GM21528 (cell line): ENCODE results near the gene C2orf80.
A peak's percentile ranks its signal among the peaks of the same experiment; 100 is the strongest.
"Not testable (repeated sequence)": the region's sequence is repeated elsewhere in the genome, so short reads cannot be mapped to it uniquely, and the experiment has no call there.

Experiments
- ATAC-seq: cut with Tn5 transposase; IDR thresholded peaks from one replicate; pipeline ENCODE4 v1.9.1; 2021; ENCODE audit warnings: mild to moderate bottlenecking, moderate library complexity; ENCODE audit not compliant: unreplicated experiment, low FRiP score

Gene C2orf80

GRCh38 chr2:208182835-208183234 lies 7.0 kb downstream of the C2orf80 start:
- no peak for ATAC-seq

- ATAC-seq, result no peak
Observed at GRCh38 chr2:208179028-208179609, 10.7 kb downstream of the C2orf80 start.

DNA sequence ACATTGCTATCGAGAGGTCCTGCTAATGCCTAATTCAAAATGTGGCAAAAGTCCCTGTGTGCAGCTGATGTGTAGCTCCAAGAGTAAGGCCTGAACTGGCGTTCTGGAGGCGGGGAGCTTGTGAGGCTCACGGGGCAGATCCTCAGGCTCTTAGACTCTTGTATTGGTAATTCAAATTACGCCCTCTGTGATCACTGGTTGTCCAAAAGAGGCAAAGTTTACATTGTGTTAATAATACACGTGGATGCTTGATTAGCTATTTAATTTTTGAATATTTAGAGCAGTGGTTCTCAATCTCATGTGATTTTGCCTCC lies 14.0 kb downstream of the C2orf80 start:
- ATAC-seq, result no peak

DNA sequence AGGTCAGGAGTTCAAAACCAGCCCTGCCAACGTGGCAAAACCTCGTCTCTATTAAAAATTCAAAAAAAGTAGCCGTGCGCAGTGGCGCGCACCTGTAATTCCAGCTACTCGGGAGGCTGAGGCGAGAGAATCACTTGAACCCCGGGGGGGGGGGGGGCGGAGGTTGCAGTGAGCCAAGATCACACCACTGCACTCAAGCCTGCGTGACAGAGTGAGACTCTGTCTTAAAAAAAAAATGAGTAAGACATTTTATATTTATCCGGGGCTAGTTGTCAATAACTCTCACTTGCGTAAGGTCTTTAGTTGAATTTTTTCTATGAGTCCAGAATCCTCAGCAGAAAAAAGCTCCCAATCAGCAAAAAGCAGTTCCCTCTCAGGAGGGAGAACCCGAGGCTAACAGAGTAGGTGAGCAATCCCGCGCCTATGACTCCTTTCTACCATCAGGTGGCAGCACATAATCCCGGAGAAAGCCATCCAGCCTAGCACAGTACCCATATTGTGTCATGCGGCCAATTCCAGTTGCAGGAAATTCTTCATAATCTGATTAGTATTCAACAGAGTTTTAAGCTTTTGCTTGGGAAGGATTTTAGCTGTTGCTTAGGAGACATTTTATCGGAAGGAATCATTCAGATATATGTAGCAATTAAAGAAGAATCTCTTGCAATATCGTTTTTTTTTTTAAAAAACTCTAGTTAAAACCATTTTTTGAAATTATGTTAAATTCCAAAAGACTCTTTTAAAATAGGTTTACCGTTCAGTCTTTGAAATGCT lies 14.6 kb downstream of the C2orf80 start:
- peak; percentile 99 for ATAC-seq

- no peak for ATAC-seq
Observed at GRCh38 chr2:208174144-208174543, 15.7 kb downstream of the C2orf80 start.

DNA sequence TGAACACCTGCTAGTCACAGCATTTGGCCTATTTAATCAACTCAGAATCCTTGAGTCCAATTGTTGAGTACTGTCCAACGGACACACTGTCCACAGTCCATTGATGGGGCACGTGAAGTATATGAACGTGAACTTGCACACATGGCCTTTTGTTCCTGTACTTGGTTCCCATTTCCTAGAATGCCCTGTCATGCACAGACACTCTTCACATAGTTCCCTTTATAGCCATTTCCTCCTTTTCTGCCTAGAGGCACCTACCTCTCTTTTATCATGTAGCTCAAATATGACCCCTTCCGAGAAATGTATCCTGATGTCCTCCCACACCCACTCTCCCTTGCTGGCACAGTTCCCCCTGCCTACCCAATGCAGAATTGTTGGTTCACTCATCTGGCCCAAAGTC lies 17.7 kb downstream of the C2orf80 start:
- ATAC-seq, result no peak

DNA sequence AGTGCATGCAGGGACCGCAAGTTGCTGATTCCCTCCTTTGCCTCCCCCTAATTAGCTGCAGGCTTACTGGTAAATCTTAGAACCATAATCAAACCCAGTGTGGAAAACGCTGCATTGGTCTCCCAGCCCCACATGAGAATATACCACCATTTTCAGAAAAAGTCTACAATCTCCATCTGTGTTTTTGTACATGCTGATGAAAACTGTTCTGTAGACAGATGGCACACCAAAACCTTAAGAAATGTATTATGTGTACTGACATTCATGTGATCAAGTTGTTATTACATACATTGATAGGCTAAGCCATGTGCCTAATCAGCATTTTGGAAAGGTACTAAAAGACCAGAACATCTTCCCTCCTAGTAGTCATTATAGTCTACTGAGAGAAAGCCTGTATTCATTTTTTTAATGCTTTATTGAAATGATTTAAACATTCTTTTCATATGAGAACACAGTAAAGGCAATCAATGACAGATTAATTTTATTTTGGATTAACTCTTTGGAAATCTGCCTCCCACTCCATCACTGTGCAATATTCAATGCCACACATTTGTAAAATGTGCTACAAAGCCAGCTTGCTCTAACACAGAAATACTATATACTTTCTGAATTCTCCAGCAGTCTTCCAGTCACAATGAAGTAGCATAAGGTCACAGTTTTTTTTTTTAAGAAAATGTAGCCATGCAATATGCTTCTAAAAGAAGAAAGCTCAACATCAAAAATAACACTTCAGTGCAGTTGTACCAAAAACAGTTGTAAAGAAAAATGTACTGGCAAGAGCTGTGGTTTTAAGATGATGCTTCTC lies 24.7 kb downstream of the C2orf80 start:
- ATAC-seq, result no peak

DNA sequence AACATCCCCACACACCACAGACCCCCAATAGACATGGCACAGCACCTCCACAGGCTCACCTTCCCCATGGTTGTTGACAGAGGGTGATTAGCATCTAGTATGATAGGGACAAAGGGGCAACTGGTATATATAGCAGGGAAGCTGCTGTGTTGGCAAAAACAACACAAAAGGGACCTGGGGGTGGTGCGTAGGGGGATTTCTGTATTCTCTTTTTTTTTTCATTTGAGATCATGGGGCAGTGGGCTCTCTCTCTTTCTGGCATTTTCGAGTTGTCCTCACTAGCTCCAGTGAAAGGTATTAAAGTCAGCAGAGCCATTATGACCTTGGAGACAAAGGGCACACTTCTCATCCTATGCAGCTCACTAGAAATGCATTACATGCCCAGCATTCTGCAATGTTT lies 26.3 kb downstream of the C2orf80 start, which contains the start of gene CRYGA:
TSS of gene CRYGA (minus strand) at position 101 of the 400 bp plus-strand sequence. CDS start at position 68, 33 bp downstream.
- no peak for ATAC-seq

GRCh38 chr2:208156439-208156838 lies 33.4 kb downstream of the C2orf80 start:
- ATAC-seq, result no peak

DNA sequence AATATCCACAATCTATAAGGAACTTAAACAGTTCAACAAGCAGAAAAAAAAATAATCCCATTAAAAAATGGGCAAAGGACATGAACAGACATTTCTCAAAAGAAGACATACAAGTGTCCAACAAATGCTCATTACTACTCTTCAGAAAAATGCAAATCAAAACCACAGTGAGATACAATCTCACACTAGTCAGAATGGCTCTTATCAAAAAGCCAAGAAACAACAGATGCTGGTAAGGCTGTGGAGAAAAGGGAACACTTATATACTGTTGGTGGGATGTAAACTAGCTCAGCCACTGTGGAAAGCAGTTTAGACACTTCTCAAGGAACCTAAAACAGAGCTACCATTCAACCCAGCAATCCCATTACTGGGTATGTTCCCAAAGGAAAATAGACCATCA lies 36.7 kb downstream of the C2orf80 start:
- no peak for ATAC-seq

GRCh38 chr2:208150956-208151355 lies 38.9 kb downstream of the C2orf80 start:
- no peak for ATAC-seq

DNA sequence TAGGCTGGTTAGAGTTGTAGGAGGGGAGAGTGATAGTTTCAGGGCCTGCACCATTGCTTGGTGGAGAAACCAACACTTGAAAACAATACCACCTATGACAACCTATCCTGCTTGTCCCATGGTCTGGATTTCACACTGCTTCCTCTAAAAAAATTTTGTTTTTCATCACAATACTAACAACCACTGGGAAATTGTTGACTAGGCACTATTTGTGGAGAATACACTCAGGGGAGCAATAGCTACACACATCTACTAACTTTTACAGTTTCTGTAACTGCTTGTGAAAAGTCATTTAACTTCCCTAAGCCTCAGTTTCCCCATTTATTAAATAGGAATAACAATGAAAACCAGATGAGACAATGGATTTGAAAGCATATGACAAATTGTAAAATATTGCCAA lies 39.7 kb downstream of the C2orf80 start:
- no peak for ATAC-seq

- no peak for ATAC-seq
Observed at GRCh38 chr2:208148803-208149202, 41.0 kb downstream of the C2orf80 start.

DNA sequence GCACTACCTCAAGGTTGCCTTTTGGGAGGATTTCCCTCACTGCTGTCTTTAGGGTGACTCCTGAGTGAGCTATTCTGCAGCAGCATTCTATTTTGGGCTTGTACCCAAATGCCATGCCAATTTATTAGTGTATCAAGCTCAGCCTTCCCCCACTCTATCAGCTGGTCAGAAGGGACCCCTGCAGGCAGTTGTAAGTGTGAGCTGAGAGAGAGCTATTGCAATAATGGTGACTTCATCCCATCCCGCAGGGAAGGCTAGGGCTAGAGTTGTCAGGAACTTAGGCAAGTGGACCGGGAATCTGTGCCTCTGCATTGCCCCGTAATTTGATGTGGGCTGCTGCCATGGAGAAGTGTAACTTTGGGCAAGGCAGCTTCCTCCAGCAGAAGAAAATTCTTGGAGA lies 42.1 kb downstream of the C2orf80 start:
- no peak for ATAC-seq

GRCh38 chr2:208147008-208147407 lies 42.8 kb downstream of the C2orf80 start:
- ATAC-seq, result no peak

- ATAC-seq, result no peak
Observed at GRCh38 chr2:208146006-208146405, 43.8 kb downstream of the C2orf80 start, which contains the start of gene CRYGB. CRYGB (minus strand) TSS chr2:208146158; CDS start chr2:208146120, 38 bp downstream.

GRCh38 chr2:208142925-208143799 lies 46.7 kb downstream of the C2orf80 start:
- ATAC-seq, result no peak

DNA sequence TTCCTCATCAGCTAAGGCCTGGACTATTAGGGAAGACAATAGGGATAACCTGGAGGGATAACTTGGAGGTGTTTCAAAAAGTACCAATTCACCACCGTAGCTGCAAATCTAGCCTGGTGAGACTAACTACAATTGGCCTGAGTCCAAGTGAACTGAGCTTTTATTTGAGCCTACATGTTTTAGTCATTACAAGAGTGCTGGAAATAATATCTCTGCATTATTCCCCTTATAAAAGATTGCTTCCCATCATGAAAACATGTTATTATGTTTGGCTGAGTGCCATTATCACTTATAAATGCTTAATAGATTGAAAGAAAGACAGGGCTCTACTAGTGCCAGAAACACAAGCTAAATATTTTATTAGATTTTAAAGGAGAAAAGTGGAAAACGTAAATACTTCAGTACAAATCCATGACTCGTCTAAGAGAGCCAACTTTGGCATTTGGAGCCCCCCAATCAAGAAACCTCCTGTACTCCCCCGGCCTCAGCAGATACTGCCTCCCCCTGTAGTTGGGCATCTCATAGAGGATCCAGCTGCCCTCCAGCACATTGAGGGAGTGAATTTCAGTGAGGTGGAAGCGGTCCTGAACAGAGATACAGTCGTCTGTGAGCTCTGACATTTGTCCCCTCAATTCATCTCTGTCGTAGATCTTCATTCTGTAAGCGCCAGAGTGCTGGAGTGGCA lies 47.4 kb downstream of the C2orf80 start:
- ATAC-seq, result no peak

GRCh38 chr2:208139447-208139846 lies 50.4 kb downstream of the C2orf80 start:
- ATAC-seq, result no peak

GRCh38 chr2:208138334-208138733 lies 51.5 kb downstream of the C2orf80 start:
- ATAC-seq, result not testable (repeated sequence)
